Mucosa of gallbladder (tissue), 1 donor: ENCODE results near the gene PTPRG. TPM values are rescaled to one million over a fixed set of nuclear protein-coding genes. Genes with fewer than 3 reads are reported as not detected.
"Not testable (repeated sequence)": the region's sequence is repeated elsewhere in the genome, so short reads cannot be mapped to it uniquely, and the experiment has no call there.

ENCODE experiments used
- DNase-seq: peaks from one replicate; pipeline ENCODE4 v3.0.0-alpha.2; 2020; ENCODE audit warnings: low spot score
- total RNA-seq: library from RNA; stranded (reverse); gene quantifications from one replicate; pipeline ENCODE4 v1.2.1, GENCODE V29; 2021
- donor health status: DM: no; HTN: no; CAD: no.

PTPRG gene
- total RNA-seq, 1 donor from 2014 or later: 38.1 TPM

GRCh38 chr3:61796088-61796680 is 234.8 kb downstream of the PTPRG start:
- no peak for DNase-seq

GRCh38 chr3:61796911-61797310 is 235.5 kb downstream of the PTPRG start:
- DNase-seq: no peak

- DNase-seq: no peak
Observed at GRCh38 chr3:61802772-61803171, 241.4 kb downstream of the PTPRG start.

- DNase-seq: no peak
Observed at GRCh38 chr3:61803983-61804382, 242.6 kb downstream of the PTPRG start.

GRCh38 chr3:61804782-61805181 is 243.4 kb downstream of the PTPRG start:
- DNase-seq: no peak

DNA sequence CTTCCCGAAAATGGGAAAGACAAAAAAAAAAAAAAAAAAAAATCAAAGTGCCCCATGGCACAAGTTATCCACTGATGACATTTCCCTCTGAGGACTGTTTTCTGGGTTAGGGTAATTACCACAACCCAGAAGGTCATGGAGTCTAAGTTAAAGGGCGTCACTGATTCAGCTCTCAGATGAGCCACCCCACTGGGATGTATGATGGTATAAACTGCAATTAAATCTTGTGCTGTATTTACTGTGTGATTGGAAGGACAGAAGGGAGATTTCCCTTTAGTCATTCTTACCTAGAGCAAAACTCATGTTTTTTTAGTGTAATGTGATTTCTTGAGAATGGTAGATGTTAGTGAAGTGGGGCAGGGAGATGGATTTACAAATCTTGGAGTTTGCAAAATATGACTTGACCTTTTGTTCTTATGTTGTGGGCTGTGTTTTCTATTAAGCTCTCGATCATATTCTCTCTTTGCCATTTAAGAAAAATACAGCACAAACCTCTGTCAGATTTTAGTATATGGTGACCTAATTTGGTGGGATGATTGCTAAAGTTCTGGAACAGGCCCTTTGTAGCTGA is 244.2 kb downstream of the PTPRG start:
- DNase-seq: no peak

DNA sequence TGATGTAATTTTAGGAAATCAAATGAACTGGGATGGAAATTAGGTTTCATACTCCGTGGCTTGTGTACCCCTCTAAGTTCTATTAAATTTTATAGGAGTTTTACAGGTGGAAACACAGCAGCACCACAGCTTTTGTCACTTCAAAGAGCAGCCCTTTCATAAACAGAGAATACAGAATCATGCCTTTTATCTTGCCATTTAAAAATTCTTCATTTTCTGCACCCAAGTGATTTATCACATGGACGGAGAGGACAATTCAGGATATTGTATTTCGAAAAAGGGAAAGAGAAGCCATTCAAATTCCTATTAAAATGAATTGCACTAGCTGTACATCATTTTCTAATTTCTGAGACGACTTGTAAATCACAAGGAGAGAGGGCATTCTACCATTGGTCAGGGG is 245.4 kb downstream of the PTPRG start:
- no peak for DNase-seq

DNA sequence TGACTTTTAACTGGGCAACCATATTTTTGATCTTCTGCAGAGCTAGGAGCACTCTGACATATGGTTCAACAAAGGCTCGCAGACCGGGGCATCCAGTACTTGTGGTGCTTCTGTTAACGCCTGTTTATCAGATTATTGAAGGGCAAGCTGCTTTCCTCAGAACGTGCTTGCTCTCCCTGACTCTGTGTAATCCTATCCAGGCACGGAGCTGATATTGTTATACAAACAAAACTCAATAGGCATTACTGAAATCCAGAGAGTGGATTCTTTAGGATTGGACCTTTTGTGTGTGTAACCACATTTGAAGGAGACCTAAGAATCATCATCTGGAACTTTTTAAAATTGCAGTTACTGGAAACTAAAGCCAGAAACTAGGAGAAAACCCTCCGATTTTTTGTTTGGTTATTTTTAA is 246.5 kb downstream of the PTPRG start:
- DNase-seq: peak; percentile 15

DNA sequence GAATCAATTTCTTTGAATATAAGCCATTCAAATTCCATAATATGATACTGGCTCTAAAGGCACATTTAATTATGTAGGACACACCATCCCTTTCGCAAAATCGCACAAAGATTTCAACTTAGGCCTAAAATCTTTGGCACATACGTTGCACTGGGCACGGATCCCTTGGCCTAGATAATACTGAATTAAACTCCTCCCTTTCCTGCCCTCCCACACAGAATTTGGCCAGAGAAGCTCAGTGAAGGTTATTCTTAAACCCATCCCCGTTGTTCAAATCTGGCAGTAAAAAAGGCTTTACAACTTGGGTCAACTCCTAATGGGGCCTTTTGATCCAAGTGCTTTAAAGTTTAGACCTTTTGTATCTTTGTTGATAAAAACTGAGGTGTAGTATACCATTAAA is 247.2 kb downstream of the PTPRG start:
- DNase-seq: peak; percentile 17

DNA sequence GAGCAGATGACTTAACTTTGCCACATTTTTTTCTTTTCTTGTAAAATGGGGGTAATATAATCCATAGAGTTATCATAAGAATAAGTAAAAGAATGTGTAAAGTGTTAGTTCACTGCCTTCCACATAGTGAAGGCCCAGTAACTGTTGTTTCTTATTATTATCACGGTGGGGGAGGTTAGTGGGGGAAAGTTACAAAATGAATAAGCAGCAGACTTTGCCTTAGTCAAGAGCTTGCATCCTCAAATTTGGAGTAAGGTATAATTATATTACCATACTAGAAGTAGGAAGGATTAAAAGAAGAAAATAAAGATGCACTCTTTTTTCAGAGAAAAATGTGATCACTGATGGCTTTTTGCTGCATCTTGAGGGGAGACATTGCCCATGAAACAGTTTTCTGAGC is 247.6 kb downstream of the PTPRG start:
- DNase-seq: no peak

GRCh38 chr3:61809879-61810278 is 248.5 kb downstream of the PTPRG start:
- no peak for DNase-seq

GRCh38 chr3:61810953-61811497 is 249.7 kb downstream of the PTPRG start:
- DNase-seq: no peak

DNA sequence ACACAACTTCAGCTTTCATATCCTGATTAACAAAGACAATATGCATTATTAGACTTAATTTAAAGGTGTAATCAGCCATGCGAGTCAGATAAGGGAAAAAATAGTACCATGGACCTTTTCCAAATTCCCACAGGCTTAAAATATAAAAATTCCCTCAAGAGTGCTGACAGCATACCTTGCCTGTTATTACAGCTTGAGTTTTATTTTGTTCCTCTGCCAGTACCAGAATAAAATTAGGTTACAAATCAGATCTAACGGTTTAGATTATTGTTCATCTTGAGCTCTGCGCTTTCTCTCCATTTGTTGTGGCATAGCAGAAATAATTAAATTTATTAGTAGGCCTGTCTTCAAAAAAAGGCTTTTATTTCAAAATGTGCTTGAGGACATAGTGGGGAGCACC is 250.3 kb downstream of the PTPRG start:
- no peak for DNase-seq

GRCh38 chr3:61812085-61812484 is 250.7 kb downstream of the PTPRG start:
- no peak for DNase-seq

- no peak for DNase-seq
Observed at GRCh38 chr3:61812517-61812916, 251.1 kb downstream of the PTPRG start.

GRCh38 chr3:61813636-61814035 is 252.3 kb downstream of the PTPRG start:
- no peak for DNase-seq

DNA sequence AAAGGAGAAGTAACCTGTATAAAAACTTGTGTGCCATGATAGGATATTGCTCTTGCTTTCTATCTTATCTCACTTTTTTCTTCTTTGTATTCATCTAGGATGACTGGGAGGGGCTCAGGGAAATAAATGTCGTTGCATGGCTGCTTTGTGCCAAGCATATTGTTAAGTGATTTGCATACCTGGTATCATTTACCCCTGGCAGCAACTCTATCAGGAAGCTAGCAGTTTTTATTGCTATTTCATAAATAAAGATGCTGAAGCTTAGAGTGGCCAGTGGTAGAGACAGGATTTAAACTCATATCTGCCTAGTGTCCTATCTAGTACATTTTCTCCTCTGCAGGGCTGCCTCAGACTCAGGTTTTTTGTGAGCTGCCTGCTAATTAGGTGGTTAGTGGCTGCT is 253.3 kb downstream of the PTPRG start:
- no peak for DNase-seq

- DNase-seq: not testable (repeated sequence)
Observed at GRCh38 chr3:61816304-61816703, 254.9 kb downstream of the PTPRG start.

GRCh38 chr3:61819861-61820260 is 258.5 kb downstream of the PTPRG start:
- DNase-seq: no peak

- DNase-seq: no peak
Observed at GRCh38 chr3:61820306-61820992, 259.1 kb downstream of the PTPRG start.

GRCh38 chr3:61821823-61822251 is 260.5 kb downstream of the PTPRG start:
- no peak for DNase-seq

DNA sequence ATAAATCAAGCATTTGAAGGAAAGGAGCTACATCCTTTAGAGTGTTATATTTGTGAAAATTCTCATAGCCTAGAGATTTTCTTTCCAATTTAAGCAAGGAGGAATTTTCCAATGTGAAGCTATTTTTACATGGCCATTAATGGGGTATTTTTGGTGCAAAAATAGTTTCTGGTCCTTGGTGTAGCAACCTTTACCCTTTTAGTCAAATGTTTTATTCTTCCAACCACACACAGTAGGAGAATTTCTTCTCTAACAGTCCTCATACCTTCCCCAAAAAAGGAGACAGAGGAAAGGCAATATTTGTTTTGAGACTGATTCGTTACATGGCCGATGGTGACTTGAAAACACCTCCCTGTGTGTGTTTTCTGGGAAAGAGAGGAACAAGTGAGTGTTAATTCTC is 261.2 kb downstream of the PTPRG start:
- DNase-seq: no peak

DNA sequence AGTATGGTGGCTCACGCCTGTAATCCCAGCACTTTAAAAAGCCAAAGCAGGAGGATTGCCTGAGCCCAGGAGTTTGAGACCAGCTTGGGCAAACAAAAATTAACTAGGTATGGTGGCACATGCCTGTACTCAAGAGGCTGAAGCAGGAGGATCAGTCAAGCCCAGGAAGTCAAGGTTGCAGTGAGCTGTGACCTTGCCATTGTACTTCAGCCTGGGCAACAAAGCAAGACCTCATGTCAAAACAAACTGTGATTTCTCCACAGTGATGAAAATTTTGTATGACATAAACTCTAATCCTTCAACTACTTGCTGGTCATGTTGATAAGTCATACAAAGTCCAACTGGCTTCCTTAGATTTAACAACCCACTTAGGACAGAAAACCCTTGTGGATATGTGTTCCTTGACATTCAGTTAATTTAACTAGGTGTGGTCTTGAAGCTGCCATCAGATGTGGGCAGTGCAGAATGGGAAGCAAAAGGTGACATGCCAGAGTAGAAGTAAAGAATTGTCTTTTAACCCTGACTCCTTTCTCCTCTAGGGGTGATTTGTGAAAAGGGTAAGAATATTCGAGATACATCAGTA is 263.3 kb downstream of the PTPRG start:
- no peak for DNase-seq
